Stimulated activated CD8-positive, alpha-beta memory T cell treated with anti-CD3 and anti-CD28 coated beads, Interleukin-12 subunit alpha, Interleukin-12 subunit beta, amount 100 ng/mL, for 4 hours (primary cell): ENCODE results near the gene GOLGA6L2.
"Not testable (repeated sequence)": the region's sequence is repeated elsewhere in the genome, so short reads cannot be mapped to it uniquely, and the experiment has no call there.

Experiments
- DNase-seq: peaks from one replicate; pipeline ENCODE4 v3.0.0-alpha.2; 2020; ENCODE audit warnings: low read depth

GOLGA6L2 gene

DNA sequence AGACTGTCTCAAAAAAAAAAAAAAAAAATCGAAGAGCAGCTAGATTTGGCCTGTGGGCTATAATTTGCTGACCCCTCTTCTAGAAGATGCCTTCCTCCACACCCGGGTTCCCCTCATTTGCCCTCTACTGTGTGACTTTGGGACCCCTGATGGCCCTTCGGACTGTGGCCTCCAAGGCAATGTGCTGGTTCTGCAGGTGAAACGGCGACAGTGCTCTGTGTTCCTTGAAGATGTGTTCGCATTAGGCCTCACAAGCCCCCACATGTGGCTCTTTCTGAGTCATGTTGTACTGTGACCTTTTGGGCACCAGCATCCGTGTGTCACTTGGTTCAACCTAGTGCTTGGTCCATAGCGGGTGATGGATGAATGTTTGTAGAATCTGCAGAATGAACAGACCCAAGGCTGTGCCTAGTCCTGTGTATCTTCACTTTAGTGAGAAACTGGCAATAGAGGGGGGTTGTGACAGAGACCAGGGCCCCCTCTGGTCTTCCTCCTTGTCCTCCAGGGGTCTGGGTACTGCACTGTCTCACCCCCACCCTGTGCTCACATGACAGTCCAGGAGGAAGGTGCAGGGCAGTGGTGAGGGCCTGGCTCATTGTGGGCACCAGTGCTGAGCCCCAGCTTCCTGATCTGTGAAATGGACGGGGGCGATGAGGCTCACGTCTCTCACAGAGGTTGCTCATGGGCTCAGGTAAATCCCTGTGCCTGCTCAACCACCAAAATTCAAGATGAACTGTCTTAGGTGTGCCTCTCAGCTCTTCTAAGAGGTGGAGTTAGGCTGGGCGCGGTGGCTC lies 22.7 kb downstream of the GOLGA6L2 start:
- DNase-seq: no peak

DNA sequence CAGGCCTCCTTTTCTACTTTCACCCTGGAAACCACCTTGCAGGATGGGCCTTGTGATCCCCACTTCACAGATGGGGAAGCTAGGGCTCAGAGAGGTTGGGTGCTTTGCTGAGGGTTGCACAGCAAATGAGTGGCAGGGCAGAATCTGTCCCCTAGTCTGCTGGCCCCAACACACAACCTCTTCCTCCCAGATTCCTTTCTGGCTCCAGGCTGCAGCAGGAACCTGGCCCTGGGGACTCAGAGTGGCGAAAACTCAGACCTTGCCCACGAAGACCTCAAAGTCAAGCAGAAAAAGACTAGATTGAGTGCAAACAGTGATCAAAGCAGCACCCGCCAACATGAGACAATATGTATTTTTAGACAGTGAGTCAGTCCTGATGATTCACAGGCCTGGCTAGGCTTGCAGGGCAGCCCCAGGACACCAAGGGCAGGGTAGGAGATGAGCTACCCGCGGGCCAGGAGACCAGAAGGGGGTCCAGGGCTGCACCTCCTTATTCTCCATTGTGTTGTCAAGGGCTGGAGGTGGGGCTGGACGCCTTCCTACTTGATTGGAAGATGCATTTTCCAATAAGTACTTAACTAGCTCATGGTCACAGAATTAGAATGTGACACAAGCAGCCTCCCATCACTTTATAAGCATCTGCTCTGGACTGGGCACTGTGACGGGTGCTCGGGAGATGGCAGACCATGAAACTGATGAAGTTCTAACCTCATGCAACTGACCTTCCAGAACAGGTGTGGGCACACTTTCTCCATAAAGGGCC lies 23.9 kb downstream of the GOLGA6L2 start:
- DNase-seq: no peak

DNA sequence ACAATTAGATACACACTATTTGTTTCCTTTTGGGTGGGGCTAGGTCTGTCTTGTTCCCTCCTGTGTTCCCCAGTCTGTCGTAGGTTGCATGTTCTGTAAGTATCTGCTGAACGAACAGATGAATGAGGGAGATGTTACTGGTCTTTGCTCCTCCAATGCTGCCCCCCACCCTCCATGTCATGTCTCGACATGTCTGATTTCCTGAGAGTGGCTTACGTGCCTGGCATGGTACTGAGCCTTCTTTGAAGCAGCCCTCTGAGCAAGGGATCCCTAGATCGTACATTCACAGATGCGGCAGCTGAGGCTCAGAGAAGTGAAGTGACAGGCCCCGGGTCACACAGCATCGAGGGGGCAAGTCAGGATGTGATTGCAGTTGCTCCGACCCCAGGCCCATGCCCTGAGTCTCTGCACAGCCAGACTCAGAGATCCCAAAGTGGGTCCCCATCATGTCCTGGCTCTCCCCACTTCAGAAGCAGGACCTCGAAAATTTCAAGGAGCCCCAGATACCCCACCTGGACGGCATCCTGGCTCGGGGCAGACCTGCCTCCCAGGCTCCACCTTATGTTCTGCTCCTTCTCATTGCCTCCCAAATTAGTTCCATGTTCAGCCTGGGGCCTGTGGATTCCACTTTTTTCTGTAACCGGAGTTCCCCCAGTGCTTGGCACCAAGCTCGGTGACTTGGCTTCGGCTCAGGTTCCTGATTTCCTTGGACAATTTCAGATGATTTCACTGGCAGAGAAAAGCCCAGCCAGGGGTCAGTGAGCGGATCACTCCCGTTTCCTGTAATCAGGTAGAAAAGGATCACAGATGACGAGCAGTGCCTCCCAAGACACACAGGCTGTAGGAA lies 24.7 kb downstream of the GOLGA6L2 start:
- no peak for DNase-seq

DNA sequence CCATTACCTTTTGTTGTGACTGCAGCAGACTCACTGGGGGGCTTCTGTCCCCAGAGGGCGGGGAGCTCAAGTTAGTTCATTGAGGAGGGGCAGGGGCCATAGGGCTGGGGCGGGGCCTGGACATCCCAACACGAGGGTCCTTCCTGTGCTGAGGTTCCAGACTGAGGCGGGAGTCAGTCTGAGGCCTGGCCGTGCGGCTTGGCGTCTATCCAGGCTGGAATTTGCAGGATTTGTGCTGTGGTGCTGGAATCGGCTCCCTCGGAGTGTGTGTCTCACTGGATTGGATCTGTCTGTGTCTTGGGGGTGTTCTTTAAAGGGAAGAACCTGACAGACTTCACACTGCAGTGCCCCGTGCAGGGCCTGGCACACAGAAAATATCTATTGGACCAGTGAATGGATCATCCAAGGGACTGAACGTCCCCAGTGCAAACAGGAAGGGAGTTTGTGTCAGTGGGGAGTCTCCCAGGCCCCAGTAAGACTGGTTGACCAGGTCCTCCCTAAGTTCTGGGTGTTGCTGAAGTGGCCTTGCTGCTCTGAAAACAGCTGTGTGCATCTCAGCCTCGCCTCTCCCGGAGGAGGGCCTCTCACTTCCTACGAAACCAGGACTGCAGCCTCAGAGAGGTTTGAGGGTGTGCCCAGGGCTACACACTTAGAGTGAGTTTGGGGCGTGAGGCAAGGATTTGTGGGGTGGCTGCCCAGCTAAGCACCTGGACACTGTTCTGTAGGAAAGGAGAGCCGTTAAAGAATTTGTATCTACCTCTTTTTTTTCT lies 26.1 kb downstream of the GOLGA6L2 start:
- no peak for DNase-seq

DNA sequence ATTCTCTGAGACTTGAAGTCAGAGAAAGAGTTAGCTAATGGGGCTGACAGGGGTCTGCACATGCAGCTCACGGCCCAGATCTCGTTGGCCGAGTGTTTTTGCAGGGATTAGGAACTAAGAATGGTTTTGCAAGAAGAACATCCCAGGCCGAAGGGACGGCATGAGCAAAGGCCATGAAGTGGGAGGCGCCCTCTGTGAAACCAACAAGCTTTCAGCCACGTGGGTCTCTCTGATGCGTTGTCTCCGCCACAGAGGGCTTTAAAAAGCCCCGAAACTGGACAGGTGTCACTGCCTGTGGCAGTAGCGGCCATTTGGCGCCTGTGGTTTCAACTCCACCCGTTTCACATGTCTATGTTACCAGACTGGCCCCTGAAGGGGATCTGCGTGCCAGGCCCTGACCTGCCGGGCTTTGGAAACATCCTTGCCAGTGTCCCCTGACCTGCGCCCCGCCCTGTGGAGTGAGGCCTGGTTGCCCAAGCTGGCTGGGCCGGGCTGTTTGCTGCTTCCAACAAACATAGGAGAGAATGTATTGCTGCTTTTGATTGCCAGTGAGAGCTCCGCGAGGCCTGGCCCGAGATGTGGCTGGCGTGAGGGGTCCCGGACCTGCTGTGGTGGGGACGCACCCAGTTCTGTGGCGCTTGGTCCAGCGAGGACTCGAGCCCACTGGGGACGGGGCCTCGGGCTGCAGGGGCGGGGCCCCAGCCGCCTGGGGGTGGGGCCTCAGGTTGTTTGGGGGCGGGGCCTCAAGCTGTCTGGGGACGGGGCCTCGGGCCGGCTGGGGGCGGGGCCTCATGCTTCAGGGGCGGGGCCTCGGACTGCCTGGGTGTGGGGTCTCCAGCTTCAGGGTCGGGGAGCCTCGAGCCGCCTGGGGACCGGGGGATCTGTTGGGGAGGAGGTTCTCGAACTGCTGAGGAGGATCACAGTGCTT lies 30.4 kb downstream of the GOLGA6L2 start:
- no peak for DNase-seq

DNA sequence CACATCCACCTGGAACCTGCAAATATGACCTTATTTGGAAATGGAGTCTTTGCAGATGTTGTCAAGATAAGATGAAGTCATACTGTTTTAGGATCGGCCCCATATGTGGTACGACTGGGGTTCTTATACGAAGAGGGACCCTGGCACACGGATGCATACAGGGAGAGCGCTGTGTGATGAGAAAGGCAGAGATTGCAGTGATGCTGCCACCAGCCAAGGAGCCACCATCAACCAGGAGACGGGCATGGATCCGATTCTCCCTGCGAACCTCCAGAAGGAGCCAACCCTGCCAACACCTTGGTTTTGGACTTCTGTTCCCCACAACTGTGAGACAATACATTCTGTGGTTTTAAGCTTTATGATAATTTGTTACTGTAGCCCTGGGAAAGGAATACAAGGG lies 31.2 kb downstream of the GOLGA6L2 start:
- DNase-seq: not testable (repeated sequence)

DNA sequence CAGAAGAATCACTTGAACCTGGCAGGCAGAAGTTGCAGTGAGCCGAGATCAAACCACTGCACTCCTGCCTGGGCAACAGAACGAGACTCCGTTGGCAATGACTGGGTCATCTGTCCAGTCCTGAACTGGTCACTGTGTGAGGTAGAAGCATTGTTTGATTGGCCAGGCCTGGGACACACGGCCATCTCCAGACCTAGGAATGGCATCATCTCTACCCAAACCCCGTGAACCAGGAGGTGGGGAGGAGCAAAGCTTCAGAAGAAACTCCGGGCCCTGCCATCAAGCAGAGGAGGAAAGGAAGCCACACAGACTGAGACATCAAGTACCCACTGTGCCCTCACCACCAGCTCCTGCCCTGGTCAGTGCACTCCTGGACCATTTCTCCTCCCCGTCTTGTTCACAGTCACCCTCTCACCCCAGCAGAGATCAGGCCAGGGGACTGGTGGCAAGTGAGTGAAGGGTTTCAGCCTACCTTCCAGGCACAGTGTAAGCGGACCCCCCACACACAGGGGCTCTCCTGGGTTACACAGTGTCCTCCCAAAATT lies 31.6 kb downstream of the GOLGA6L2 start:
- DNase-seq: no peak

DNA sequence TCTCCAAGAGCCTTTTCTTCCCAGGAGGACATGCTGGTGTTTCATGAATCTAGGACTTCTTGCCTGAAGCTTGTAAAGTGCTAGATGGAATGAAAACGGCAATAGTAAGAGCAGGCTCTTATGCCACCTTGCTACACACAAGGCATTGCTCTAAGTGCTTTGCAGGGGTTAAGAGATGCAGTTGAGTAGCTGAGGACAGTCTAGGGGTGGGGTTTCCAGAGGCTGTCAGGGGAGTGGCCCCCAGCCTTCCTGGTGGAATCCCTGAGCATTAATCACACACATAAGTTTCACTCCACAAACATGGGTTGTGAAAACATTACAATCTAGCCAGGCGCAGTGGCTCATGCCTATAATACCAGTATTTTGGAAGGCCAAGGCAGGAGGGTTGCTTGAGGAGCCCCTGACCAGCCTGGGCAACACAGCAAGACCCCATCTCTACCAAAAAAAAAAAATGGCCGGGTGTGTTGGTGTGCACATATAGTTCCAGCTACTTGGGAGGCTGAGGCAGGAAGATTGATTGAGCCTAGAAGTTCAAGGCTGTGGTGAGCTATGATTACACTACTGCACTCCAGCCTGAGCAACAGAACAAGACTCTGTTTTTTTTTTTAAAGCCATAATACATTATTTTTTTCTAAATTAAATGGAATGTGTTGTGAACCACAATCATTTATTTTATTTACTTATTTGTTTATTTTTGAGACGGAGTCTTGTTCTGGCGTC lies 34.0 kb downstream of the GOLGA6L2 start:
- not testable (repeated sequence) for DNase-seq

DNA sequence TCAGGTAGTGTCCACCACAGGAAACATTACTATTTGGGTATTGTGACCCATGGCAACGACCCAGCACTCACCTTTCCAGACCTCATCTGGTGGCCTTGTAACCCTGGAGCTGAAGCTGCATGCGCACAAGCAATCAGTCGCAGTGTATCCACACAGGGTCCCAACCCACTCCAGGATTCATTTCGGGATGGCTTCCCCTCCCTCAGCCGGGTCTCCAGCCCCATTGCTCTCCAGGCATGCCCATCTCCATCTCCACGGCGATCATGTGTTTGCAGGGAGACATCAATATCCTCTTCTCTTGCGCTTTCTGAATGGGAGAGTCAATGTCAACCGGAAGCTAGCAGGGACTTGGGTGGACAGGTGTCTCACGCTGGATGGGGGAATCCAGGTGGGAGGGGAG lies 35.2 kb downstream of the GOLGA6L2 start:
- DNase-seq: no peak

DNA sequence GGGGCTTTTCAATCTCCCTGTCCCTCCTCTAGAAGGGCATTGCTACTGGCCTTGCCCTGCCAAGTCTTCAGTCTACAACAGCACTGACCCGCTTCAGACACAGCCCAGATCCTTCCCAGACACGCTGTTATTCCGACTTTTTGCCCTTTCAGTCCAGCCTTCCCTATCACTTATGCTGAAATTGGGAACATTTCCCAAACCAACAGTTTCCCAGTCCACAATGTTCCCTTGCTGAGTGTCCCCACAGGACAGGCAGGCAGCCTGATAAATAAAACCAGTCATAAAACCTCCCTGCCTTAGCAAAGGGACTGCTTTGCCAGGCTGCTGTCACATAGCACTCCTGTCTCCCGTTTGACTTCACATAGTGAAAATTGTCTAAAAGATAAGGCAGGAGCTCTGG lies 43.5 kb downstream of the GOLGA6L2 start:
- no peak for DNase-seq

DNA sequence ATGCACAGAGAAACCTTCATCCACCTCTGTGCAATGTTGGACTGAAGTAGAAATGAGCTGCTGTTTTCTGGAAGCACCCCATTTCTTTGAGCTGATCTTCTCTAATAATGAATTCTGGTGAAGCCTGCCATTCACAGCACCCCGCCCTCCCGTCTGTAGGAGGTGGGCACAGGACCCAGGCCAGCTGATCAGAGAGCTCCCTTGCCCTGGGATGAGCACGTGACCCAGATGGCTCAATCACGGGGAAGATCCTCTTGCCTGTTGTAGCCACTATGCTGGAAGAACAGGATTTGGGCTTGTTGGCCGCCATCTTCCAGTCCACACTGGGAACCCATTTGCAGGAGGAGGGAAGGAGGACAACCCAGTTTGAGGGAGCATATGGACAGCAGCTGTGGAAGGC lies 44.5 kb downstream of the GOLGA6L2 start:
- DNase-seq: no peak

DNA sequence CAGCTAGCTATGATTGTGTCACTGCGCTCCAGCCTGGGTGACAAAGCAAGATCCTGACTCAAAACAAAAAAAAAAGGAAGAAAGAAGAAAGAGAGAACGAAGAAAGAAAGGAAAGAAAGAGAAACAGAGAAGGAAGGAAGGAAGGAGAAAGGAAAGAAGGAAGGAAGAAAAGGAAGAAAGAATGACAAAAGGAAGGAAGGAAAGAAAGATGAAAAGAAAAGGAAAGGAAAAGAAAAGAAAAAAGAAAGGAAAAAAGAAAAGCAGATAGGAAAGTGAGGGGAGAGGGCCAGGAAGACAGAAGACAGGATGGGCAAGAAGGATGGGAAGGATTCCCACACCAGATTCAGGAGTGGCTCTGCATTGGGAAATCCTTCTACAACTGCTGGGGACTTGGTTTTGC lies 44.9 kb downstream of the GOLGA6L2 start:
- no peak for DNase-seq

DNA sequence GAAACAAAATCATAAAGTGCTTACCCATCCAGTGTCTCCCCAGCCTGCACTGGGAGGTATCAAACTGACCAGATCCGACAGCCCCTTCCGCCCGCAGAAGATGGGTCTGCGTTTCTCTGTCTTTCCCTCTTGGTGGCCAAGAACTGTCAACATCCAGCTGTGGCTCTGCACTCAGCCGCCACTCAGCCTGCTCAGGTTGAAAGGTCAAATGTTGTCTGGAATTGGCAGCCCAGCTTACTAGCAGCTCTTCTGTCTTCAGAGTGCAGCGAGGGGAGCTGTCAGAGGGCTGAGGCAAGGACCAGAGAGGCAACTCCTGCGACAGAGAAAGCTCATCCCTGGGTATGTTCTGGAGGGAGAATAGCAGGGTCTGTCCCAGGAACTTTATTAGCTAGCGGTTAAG lies 45.4 kb downstream of the GOLGA6L2 start:
- DNase-seq: no peak

DNA sequence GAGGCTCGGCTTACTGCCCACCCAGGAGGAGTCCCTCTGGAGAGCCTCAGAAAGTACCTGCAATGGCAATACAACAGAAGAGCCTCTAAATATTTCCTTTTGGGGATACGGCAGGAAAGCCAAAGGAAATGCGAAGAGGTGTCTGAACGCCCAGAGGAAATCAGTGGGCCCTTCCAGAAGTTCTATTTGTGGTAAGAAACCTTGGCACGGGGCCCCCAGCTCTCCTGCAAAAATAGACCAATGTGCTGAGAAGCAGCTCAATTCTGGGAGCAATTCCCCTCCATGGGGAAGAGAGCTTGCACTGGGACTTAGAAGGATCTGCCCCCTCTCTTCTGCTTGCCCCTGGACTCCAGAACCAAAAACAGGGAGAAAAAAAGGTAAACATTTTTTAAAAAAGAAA lies 47.8 kb downstream of the GOLGA6L2 start:
- DNase-seq: not testable (repeated sequence)

DNA sequence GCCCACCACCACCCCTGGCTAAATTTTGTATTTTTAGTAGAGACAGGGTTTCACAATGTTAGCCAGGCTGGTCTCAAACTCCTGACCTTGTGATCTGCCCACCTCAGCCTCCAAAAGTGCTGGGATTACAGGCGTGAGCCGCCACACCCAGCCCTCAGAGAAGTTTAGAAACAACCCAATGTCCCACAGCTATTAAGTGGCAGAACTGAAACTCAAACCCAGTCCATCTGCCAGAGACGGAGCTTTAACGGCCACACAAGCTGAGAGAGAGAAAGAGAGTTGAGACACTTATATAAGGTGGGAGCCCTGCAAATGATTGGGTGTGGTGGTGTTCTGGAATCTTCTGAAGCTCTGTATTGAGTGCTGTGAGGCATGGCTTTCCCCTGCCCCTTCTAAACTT lies 48.7 kb downstream of the GOLGA6L2 start:
- not testable (repeated sequence) for DNase-seq

DNA sequence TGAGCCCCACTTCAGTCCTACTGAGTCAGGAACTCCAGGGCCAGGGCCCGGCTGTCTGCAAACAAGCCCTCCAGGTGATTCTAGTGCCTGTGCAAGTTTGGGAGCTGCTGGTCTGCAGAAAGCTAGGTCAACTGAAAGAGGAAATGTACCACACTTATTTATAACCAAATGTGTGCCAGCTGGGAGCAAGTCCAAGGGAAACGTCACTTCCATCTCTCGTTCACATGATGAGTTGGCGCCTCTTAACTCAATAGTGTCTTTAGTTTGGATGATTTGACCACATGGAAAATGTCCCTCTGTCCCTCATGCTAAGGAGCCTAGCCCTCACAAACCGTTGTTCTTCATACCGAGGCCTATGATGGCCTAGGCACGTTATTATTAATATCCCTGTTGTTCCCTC lies 49.3 kb downstream of the GOLGA6L2 start:
- DNase-seq: no peak

DNA sequence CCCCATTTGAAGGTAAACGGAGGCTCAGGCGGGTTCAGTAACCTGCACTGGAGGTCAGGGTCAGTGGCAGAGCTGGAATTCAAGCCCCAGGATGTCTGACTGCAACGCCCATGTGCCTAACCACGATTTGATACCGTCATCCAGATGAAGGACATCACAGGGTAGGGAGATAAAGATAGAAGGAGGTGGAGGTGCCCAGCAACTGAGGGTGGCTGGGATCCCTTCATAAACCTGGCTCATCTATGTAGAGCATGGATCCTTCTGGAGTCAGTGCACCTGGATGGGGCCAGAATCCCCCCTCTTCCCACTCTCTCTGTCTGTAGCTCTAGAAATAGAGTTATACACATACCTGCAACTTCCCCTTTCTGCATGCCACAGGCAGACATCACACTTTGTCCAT lies 51.2 kb downstream of the GOLGA6L2 start:
- no peak for DNase-seq

DNA sequence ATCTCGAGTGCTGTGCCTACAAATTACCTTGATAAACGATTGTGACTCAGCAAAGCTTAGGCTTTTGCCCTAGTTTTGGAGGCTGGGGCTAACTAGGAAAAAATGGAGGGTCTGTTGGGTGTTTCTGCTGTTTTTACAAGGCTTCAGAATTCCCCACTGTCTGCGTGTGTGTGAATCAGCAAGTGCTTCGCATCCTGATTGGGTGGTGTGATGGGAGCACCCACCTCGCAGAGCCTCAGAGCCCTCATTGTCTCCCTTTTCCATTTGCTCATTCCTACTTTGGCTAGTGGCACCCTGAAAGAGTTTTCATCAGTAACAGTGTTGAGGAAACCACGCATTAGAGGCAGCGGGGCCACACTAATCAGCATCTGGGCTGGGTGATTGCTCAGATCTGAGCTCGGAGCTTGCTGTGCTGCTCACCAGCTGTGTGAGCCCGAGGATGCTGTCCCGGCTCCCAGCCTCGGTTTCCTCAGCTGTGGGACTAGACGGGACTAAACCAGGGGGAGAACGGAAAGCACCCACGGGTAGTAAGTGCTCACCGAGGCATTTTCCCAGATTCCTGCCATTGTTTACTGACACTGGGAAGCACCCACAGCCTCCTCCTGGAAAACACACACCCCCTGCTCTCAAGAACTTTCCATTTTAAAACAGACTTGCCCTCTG lies 51.9 kb downstream of the GOLGA6L2 start:
- no peak for DNase-seq
